Limb (tissue), 2 donors: ENCODE measurements around the gene MRPL52.
"Not testable (repeated sequence)": the region's sequence is repeated elsewhere in the genome, so short reads cannot be mapped to it uniquely, and the experiment has no call there.

Source experiments
- DNase-seq, 2 donors: peaks; one replicate each; pipeline ENCODE4 v3.0.0-alpha.2; 2016; ENCODE audit errors: extremely low spot score in 2 of 2

MRPL52 gene

DNA sequence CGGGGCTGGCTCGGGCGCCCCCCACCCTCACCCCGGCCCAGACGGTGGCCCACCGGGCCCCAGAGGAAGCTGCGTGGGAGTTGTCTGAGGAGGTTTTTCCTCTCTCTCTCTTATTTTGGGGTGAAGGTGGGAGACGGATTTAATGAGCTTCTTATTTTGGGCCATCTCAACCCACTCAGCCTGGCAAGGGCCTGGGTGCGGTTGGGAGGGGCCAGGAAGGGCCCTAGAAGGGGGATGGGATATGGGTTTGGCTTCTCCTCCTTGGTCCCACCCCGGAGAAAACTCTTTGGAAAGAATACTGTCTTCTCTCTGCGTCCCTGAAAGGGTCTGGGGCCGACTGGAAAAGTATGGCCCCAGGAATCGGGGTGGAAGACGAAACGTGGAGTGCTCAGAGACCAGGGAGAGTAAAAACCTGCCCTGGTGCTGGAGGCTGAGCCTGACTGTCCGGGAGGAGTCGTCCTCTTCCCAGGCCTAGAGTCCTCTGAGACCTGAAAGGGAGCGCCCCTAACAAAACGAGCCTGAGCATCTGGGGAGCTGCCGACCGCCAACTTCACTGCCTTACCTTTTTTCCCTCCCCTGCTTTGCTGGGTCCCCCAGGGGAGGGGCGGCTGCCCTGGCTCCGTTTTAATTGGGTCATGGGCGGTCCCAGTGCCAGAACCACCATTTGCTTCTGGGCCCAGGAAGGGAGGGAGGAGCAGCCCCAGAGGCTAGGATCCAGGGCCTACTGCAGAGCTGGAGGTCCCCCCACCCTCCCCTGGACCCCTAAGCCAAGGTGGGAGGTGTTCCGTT lies 8.3 kb downstream of the MRPL52 start:
- DNase-seq = peak in 1 of 2 donors; percentile 58

DNA sequence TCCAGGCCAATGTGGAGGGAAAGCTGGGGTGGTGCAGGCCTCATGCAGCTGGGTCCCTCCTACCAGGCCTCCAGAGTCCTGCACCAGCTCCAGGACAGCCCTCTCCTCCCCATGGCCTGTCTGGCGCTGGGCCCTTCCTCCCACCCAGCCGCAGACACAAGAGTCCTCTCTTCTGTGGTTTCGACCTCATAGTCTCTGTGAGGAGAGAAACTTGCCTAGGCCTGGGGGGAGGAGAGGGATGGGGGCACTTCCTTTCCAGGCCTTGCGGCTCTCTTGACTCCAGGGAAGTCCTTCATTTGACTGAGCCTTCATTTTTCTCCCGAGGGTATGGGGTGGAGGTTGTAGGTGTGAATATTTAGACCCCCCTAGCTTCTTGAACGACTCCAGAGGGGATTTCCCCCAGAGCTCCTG lies 8.9 kb downstream of the MRPL52 start:
- no peak for DNase-seq

DNA sequence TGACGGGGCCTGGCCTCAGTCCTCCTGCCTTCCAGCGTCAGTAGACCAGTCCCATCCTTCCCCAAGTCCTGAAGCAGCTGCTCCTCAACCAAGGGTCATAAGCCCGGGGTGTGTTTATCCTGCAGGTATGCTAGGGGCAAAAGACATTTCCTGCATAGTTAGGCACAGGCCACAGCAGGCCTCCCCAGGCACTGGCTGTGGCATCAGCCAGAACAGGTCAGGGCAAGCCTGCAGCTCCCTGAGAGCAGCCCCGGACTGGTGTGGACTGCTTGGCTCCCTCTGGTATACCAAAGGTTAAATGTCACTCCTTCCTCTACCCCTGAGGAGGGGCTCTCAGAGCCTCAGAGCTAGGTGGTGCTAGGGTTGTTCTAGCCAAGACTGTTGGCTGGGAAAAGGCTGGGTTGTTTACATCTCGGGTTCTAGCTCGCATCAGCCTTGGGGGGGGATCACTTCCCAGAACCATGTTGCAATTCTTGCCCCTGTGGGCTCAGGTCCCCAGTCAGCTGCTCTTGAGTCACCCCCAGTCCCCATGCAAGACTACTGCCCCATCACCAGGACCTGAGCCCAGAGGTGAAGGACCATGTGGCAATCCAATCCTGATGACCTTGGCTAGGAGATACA lies 9.6 kb downstream of the MRPL52 start:
- no peak for DNase-seq

DNA sequence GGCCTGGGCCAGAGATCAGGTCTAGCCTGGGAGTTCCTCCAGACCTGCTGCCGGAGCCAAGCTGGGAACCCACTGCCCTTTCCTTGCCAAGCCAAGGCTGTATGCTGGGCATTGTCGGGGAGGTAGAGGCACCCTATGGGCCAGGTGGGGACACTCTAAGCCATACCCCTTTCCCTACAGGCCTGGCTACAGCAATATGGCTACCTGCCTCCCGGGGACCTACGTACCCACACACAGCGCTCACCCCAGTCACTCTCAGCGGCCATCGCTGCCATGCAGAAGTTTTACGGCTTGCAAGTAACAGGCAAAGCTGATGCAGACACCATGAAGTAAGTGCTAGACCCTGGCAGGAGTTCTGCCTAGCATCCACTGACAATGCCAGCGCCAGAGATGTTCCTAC lies 11.6 kb downstream of the MRPL52 start:
- DNase-seq = no peak

DNA sequence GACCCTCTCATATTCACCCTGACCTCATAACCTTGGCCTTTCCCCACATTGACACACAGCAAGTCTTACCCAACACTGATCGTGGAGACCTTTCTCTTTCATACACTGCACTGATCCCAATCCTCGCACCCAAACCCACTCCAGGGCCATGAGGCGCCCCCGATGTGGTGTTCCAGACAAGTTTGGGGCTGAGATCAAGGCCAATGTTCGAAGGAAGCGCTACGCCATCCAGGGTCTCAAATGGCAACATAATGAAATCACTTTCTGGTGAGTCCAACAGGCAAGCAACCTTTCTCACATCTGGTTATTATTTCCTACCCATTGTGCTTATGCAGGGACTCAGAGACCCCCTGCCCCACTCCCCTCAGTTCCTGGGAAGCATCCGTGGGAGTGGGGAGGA lies 12.1 kb downstream of the MRPL52 start:
- no peak for DNase-seq

DNA sequence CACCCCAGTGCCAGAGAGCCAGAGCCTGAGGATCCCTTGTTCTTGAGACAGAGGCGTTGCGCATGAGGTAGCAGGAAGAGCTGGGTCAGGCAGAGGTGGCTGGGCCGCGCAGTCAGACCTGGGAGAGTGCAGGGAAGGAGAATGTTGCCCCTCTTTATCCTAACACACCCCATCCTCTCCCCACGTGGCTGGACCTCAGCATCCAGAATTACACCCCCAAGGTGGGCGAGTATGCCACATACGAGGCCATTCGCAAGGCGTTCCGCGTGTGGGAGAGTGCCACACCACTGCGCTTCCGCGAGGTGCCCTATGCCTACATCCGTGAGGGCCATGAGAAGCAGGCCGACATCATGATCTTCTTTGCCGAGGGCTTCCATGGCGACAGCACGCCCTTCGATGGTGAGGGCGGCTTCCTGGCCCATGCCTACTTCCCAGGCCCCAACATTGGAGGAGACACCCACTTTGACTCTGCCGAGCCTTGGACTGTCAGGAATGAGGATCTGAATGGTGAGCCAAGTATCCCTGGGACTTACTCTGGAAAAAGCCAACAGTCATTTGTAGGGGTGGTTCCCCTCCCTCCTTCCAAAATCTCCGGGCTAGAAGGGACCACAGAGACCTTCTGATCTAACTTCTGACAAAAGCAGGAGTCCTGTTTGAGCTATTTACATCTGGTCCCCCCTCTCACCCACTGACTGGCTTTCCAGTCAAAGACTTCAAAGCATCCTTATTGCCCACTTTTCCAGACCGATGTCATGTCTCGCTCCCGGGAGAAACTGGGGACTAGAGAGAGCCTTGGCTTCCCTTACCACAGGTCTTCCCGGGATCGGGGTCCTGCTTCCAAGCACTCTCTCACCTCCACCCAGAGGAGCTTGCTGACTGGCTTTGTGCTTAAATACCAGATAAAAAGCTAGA lies 12.8 kb downstream of the MRPL52 start:
- no peak for DNase-seq

DNA sequence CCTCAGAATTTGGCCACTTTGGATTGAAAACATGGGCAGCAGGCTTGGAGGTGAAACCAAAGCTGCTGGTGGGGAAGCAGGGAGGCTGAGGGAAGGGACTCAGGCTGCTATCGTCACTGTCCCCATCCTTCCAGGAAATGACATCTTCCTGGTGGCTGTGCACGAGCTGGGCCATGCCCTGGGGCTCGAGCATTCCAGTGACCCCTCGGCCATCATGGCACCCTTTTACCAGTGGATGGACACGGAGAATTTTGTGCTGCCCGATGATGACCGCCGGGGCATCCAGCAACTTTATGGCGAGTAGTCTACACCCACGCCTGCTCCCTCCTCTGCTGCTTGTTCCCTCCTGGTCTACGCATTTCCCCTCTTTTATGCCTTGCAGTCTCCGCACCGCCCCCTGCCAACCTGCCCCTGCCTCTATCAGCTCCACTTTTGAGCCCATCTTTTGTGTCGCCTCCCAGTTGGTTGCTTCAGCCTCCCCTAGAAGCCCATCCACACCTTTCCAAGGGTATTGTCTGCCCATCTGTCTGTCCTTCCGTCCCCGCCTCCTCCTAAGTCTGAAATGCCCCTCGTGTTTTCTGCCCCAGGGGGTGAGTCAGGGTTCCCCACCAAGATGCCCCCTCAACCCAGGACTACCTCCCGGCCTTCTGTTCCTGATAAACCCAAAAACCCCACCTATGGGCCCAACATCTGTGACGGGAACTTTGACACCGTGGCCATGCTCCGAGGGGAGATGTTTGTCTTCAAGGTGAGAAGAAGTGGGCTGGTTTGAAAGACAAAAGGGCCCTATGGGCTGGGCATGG lies 13.6 kb downstream of the MRPL52 start:
- DNase-seq = no peak

DNA sequence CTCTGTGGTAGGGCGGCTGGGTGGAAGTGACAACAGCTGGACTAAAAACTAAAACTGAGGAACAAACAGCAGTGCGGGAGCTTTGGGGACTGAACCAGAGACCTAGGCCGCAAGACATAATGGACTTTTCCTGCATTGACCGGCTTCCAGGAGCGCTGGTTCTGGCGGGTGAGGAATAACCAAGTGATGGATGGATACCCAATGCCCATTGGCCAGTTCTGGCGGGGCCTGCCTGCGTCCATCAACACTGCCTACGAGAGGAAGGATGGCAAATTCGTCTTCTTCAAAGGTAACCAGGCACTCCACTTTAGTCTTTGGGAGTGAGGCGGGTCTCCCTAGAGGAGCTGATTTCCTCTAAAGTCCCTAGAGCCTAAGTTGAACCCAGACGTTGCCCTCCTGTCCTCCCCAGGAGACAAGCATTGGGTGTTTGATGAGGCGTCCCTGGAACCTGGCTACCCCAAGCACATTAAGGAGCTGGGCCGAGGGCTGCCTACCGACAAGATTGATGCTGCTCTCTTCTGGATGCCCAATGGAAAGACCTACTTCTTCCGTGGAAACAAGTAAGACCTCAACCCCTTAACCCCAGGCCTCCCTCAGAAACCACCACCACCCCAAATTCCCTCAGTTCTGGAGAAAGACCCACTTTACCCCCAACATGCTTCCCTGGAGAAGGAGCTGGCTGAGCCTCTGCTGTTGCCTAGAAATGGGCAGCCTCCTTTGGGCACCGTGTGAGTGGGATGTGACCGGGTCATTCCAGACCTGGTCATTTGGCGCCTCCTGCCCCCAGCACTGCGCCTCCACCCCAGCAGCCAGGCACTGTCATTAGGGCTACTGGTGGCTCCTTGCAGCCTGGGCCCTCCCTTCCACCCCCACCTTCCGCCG lies 14.8 kb downstream of the MRPL52 start:
- no peak for DNase-seq

DNA sequence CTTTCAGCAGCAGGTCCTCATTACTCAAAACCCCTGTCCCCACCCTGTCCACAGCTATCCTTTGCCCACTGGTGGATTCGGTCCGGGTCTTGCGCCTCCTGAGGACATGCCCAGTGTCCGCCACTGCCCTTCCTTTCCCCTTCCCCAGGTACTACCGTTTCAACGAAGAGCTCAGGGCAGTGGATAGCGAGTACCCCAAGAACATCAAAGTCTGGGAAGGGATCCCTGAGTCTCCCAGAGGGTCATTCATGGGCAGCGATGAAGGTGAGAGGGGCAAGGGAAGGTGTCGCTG lies 15.4 kb downstream of the MRPL52 start:
- no peak for DNase-seq

DNA sequence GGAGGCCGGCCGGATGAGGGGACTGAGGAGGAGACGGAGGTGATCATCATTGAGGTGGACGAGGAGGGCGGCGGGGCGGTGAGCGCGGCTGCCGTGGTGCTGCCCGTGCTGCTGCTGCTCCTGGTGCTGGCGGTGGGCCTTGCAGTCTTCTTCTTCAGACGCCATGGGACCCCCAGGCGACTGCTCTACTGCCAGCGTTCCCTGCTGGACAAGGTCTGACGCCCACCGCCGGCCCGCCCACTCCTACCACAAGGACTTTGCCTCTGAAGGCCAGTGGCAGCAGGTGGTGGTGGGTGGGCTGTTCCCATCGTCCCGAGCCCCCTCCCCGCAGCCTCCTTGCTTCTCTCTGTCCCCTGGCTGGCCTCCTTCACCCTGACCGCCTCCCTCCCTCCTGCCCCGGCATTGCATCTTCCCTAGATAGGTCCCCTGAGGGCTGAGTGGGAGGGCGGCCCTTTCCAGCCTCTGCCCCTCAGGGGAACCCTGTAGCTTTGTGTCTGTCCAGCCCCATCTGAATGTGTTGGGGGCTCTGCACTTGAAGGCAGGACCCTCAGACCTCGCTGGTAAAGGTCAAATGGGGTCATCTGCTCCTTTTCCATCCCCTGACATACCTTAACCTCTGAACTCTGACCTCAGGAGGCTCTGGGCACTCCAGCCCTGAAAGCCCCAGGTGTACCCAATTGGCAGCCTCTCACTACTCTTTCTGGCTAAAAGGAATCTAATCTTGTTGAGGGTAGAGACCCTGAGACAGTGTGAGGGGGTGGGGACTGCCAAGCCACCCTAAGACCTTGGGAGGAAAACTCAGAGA lies 16.3 kb downstream of the MRPL52 start:
- no peak for DNase-seq

DNA sequence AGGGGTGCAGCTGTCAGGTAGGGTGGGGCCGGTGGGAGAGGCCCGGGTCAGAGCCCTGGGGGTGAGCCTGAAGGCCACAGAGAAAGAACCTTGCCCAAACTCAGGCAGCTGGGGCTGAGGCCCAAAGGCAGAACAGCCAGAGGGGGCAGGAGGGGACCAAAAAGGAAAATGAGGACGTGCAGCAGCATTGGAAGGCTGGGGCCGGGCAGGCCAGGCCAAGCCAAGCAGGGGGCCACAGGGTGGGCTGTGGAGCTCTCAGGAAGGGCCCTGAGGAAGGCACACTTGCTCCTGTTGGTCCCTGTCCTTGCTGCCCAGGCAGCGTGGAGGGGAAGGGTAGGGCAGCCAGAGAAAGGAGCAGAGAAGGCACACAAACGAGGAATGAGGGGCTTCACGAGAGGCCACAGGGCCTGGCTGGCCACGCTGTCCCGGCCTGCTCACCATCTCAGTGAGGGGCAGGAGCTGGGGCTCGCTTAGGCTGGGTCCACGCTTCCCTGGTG lies 17.2 kb downstream of the MRPL52 start:
- no peak for DNase-seq

DNA sequence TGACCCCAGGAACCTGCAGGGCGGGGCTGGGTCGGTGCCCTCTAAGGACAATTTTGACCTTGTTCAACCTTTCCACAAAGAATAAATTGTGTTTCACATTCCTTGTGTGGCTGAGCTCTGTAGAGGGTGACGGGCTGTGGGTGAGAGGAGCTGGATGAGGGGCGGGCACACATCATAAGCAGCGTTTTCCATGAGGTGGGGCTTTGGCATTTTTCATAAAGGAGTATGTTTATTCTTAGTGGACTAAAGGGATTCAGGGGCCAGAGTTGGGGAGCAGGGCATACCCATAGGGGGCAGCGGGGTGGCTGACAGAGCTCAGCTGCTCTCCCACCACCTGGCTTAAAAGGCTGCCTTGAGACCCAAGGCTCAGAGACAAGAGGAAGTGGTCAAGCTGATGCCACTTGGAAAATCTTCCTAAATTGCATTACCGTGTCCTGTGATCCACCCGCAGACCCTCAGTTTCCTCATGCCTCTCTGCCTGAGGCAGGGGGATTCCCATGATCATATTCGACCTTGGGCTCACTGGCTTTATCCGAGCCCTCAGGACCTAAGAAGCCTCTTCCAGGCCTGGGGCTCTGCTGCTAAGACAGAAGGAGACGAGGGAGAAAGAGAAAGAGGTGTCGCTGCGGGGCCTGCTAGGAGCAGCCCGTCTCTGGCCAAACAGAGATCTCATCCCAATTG lies 18.1 kb downstream of the MRPL52 start:
- peak; percentile 19 to 50 for DNase-seq

DNA sequence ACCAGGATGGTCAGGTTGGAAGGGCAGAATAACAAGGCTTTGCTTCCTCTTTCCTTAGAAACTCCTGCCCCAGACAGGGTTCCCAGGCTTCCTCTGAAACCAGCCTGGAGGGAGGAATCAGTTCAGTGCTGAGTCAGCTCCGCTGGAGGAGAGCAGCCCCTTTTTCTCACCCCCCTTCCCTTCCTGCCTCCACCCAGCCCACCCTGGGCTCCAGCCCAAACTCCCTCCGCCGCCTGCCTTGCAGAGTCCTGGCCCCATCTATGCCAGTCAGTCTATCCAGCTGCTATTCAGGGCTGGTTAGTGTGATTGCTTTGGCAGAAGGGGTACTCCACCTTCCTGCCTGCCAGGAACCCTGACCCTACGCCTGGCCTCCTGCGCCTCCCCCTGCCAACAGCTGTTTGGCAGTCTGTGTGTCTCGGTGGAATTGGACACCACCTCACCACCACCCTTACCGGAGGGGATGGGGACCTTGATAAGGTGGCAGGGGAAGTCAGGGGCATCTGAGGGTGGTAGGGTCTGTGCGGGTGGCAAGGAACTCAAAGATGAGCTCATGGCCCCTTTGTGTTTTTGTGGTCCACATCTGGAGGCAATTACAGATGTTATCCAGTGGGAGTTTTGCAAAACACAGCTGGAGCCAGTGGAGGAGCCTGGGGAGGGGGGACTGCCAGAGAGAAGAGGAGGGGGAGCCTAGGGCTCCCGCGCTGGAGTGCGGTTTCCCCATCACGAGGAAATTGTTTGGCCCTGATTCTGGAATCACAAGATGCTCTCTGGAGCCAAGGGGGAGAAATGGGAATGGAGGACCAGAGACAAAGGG lies 18.9 kb downstream of the MRPL52 start:
- peak; percentile 88 to 91 for DNase-seq

DNA sequence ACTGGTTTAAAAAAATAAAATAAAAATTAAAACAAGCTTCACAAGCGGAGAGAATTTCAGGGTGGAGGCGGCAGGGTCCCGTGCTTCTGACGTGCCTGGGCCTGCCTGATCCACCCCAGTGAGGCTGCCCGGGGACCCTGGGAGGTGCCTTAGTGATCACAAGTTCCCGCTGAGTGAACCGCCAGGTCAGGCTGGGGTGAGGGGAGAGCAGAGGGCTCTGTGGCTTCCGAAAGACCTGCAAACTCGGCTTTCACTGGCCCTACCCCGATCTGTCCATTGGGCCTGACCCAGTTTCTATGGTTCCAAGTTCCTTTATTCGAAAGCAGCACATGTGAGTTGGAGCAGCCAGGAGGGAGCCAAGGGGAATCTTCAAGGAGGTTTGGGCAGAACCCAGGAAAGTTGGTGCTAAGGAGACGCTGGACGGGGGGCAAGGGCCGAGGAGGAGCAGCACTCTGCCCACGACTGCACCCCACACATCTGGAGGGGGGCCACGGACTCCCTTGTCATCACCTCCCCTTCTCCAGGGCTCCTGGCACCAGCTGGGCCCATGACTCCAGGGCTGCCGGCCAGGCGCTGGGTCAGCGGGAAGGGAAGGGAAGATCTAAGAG lies 19.6 kb downstream of the MRPL52 start:
- DNase-seq = peak in 1 of 2 donors; percentile 70

DNA sequence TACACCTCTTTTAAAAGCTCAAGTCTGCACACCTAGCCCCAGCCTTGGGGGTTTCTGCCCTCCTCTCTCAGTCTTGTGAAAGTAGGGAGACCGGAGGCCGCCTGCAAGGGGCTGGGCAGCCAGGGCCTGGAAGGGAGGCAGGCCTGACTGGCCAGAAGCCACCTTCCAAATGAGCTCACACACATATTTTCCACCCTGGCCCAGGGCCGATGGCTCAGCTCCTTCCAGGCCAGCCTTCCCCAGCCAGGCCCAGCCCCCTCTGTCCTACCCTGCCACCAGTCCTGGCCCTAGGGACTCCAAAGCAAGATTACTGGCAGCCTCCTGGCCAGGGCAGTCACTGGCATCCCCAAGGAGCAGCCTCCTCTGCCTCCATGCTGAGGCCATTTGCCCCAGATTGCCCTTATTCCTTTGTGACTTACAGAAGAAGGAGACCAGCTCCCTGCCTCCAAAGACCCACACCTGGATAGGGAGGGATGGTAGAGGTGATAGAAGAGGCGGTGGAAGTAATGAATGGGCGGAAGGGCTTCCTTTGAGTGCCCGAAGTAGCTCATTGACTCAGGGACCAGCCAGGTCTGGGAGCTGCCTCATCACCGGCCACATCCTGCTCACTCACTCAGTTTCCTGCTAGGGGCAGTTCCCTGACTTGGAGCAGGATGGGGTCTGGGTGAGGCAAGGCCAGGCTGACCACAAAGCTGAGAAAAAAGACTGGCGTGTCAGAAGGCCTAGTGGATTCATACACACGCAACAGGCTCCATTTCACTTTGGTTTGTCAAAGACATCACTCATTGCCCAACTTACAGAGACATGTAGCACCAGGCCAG lies 21.5 kb downstream of the MRPL52 start:
- peak; percentile 74 to 83 for DNase-seq

DNA sequence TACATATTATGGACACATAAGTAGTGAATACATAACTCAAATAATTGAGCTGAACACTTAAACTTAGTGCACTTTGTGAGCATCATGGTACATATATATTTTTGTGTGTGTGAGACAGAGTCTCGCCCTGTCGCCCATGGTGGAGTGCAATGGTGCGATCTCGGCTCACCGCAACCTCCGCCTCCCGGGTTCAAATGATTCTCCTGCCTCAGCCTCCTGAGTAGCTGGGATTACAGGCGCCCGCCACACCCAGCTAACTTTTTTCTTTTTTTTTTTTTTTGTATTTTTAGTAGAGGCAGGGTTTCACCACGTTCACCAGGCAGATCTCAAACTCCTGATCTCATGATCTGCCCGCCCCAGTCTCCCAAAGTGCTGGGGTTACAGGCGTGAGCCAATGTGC lies 22.5 kb downstream of the MRPL52 start:
- not testable (repeated sequence) for DNase-seq

DNA sequence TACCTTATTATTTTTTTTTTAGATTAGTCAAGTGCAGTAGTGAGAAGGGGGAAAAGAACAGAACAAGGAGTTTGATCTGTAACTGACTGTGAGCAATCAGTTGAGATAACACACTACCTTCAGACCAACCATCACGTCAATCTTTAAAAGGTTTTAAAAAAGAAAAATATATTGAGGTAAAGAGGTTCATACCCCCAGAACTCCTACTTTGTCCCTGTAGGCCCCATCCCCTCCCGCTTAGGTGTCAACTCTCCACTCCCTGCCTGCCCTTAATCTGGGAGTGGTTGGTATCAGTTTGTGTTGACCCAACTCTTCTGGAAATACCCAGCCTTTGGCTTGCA lies 22.9 kb downstream of the MRPL52 start:
- DNase-seq = no peak
